ENCODE results near the gene RIIAD1. TPM values are rescaled to one million over a fixed set of nuclear protein-coding genes. Genes with fewer than 3 reads are reported as not detected.

RIIAD1 gene
- total RNA-seq, 2 donors from 2014 or later, result 7.8 TPM; not detected in 1

DNA sequence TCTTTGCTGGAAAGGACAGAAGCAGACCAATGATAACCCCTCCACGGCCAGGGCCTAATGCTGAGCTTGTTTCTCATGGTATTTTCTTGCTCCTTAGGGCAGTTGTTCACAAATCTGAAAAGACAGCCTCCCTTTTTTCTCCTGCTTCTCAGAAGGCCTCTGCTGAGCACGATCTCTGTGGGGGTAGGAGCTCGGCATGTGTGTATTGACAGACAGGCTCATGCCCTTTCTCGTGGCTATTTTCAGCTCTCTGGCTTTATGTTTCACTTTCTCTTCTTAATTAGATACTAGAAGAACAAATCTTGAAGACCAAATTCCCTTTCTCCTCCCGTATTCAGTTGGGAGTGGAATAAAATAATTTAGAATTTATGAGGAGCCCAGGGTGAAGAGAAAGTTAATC is 768 bp upstream of the RIIAD1 start:
- Histone ChIP-seq H3K36me3 (no peaks in the 10 kb centered on the region), H3K27me3 (replicated peaks; ENCODE audit: insufficient read depth) (no peaks in the 10 kb centered on the region), H3K9me3 (no peaks in the 10 kb centered on the region), H3K4me1 (replicated peaks) (no peaks in the 10 kb centered on the region), H3K27ac (peak overlapping the region; percentile 53 to 65), H3K4me3 (peak overlapping the region; percentile 19 to 33)
- intact Hi-C loops (cut with DNase I), result loop anchor here (5.0 kb wide), 2 partner anchors 113 to 178 kb away; partner anchors contain the start of gene TUFT1
- WGBS, result 36% methylated on average over 5 of the region's 5 CpGs
- DNase-seq (ENCODE audit: low spot score), result no peak
- TF ChIP-seq POLR2A (IDR thresholded peaks at IDR 0.05) (no peak), POLR2AphosphoS5 (IDR thresholded peaks at IDR 0.05) (no peak)
- TF ChIP-seq, protein P1, sequence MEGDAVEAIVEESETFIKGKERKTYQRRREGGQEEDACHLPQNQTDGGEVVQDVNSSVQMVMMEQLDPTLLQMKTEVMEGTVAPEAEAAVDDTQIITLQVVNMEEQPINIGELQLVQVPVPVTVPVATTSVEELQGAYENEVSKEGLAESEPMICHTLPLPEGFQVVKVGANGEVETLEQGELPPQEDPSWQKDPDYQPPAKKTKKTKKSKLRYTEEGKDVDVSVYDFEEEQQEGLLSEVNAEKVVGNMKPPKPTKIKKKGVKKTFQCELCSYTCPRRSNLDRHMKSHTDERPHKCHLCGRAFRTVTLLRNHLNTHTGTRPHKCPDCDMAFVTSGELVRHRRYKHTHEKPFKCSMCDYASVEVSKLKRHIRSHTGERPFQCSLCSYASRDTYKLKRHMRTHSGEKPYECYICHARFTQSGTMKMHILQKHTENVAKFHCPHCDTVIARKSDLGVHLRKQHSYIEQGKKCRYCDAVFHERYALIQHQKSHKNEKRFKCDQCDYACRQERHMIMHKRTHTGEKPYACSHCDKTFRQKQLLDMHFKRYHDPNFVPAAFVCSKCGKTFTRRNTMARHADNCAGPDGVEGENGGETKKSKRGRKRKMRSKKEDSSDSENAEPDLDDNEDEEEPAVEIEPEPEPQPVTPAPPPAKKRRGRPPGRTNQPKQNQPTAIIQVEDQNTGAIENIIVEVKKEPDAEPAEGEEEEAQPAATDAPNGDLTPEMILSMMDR (IDR thresholded peaks at IDR 0.05), result no peak

DNA sequence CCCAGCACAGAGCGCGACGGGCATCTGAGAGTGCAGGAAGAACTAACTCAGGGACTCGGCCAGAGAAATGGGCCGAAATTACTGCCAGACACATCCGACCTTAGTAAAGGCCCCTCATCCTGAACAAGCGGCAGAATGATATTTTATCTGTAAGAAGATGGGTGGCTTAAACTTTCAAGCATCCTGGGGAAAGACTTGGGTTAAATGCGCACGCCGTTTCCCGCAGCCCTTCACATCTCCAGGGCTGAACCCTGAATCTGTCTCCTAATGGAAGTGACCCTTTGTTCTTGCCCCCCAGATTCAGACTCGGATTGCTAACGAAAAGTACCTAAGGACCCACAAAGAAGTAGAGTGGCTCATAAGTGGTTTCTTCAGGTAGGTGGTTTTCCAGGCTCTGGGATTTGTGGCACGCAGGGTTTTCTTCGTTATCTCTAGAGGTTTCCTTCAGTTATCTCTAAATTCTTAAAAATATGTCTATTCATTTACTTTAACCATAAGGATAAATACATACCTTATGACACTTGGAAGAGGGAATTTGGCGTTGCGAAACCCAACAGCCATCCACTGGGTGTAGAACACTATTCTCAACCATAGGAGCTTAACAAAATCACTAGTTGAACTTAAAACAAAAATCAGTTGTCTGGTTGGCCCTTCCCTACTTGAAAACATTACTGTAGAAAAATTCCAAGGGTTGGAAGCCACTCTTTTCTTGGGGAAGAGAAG is 627 bp downstream of the RIIAD1 start:
- TF ChIP-seq POLR2AphosphoS5 (IDR thresholded peaks at IDR 0.05) (no peak), POLR2A (IDR thresholded peaks at IDR 0.05) (no peak)
- TF ChIP-seq, protein P1 (IDR thresholded peaks at IDR 0.05), result no peak
- WGBS, result 35% methylated on average over 17 of the region's 17 CpGs

DNA sequence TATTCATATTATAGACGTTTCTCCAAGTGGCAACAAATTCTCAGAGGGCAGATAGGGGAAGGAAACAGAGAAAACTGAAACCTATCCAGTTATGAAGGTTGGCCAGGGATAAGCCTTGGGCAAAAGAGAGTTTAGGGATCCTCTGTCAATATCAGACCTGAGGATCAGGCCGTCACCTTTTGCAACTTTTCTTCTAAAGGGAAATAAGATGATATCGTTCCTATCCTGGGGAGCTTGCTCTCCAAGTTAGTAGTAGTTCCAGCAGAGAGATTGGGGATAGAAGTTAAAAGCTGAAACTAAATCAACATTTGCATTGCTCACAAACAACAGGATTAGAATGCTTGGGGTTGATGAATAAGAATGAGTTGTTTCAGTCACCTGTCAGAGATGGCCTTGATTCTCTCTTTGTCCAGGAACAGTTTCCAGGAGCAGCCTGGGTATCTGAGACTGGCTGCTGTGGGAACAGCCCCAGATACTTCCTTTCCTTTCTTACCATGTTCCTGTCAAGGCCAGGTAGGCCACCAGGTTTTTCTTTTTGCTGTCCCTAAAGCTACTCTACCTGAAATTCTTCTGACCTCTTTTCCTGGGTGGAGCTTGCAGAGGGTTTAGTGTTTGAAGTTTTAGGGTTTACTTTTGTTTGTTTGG is 2.5 kb downstream of the RIIAD1 start:
- no peaks in the 10 kb centered on the region for H3K36me3 ChIP-seq
- intact Hi-C loops (cut with DNase I), result loop anchor here (5.0 kb wide), 2 partner anchors 117 to 182 kb away; partner anchors contain the start of gene TUFT1
- no peaks in the 10 kb centered on the region for H3K9me3 ChIP-seq
- H3K4me1 ChIP-seq (replicated peaks), result no peaks in the 10 kb centered on the region
- DNase-seq (ENCODE audit: low spot score), result no peak
- H3K4me3 ChIP-seq, result no peak overlapping the region
- H3K27me3 ChIP-seq (replicated peaks; ENCODE audit: insufficient read depth), result no peaks in the 10 kb centered on the region
- no peak overlapping the region for H3K27ac ChIP-seq
- TF ChIP-seq POLR2AphosphoS5 (IDR thresholded peaks at IDR 0.05) (no peak), POLR2A (IDR thresholded peaks at IDR 0.05) (no peak)
- TF ChIP-seq, protein P1 (IDR thresholded peaks at IDR 0.05), result no peak
- WGBS, result 43% methylated on average over 3 of the region's 3 CpGs

More for the DNA sequence above, 627 bp downstream of the RIIAD1 start:
- Histone ChIP-seq H3K4me3 (peak overlapping the region; percentile 19 to 33), H3K27ac (no peak overlapping the region), H3K4me1 (replicated peaks) (no peaks in the 10 kb centered on the region), H3K27me3 (replicated peaks; ENCODE audit: insufficient read depth) (no peaks in the 10 kb centered on the region), H3K36me3 (no peaks in the 10 kb centered on the region), H3K9me3 (no peaks in the 10 kb centered on the region)
- no peak for DNase-seq (ENCODE audit: low spot score)
- intact Hi-C loops (cut with DNase I), result loop anchor here (5.0 kb wide), 2 partner anchors 115 to 180 kb away; partner anchors contain the start of gene TUFT1

DNA sequence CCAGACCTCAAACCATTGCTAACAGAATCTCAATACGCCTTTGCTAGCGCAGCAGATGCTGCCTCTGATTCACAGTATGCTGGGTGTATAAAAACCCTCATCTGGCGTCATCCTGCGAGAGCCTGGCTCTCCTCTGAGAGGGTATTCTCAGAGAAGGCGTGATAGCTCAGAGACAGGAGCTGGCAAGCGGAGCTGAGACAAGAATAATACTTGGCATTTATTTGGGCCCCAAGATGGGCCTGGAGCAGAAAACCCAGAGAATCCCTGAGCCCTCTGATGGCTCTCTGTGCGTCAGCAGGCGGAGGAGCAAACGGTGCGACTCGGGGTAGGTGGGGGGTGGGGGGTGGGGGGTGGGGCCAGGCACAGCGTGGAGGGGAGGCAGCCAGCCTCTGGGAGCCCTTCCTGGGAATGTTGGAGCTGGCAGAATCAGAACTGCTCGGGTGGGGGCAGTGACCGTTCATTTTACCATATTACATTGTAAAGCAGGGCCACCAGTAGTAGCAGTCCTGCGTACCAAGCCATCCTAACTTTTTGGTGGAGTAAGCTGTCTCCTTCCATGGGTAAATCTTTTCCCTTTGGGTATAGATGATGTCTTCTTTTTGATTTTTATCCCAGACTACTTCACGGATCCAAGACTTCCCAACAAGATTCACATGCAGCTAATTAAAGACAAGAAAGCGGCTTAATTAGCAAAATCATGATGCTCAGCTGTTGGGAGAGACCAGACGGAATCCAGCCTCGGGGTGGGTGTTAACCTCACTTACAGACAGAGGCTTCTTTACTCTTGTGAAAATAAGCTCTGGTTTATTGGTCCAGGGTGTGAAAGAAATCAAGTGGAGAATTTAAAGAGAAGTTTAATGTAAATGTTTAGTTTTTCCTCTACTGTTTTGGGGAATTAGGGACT is 7.1 kb downstream of the RIIAD1 start:
- H3K27ac ChIP-seq, result no peak overlapping the region

More for the DNA sequence above, 7.1 kb downstream of the RIIAD1 start:
- TF ChIP-seq, protein P1 (IDR thresholded peaks at IDR 0.05), result no peak
- TF ChIP-seq POLR2A (IDR thresholded peaks at IDR 0.05), result no peak
- TF ChIP-seq POLR2AphosphoS5 (IDR thresholded peaks at IDR 0.05), result no peak
- Histone ChIP-seq H3K36me3 (no peaks in the 10 kb centered on the region), H3K4me3 (no peak overlapping the region), H3K27me3 (replicated peaks; ENCODE audit: insufficient read depth) (no peaks in the 10 kb centered on the region), H3K4me1 (replicated peaks) (no peaks in the 10 kb centered on the region), H3K9me3 (no peaks in the 10 kb centered on the region)
- intact Hi-C loops (cut with DNase I), result loop anchor here (5.0 kb wide), 1 partner anchor 281 kb away; no protein-coding TSS in a partner anchor
- no peak for DNase-seq (ENCODE audit: low spot score)
- 34% methylated on average over 19 of the region's 19 CpGs for WGBS
